PFSK-1 (cell line): Measurements from ENCODE around the gene ABCC1.

Source experiments
- FOXP2 ChIP-seq: optimal IDR thresholded peaks from 2 replicates; pipeline ENCODE3; 2011; ENCODE audit warnings: borderline replicate concordance, control low read depth, inconsistent platforms; ENCODE audit not compliant: insufficient read depth; ENCODE audit errors: extremely low read length, extremely low read depth
- POLR2AphosphoS5 ChIP-seq: IDR thresholded peaks from 2 replicates; pipeline ENCODE4 v1.6.1; 2012; ENCODE audit warnings: low read depth, mild to moderate bottlenecking, control low read depth, low read length, moderate library complexity
- SIN3A ChIP-seq: IDR thresholded peaks from 2 replicates; pipeline ENCODE4 v1.6.1; 2012; ENCODE audit warnings: mild to moderate bottlenecking, low read length, moderate library complexity, borderline replicate concordance; ENCODE audit not compliant: insufficient read depth
- TAF1 ChIP-seq: IDR thresholded peaks from 2 replicates; pipeline ENCODE4 v1.6.1; 2012; ENCODE audit warnings: low read length, control low read depth, borderline replicate concordance; ENCODE audit not compliant: insufficient read depth
- TF ChIP-seq, protein P1 (sequence below), 2 experiments: IDR thresholded peaks; 2 replicates each; pipeline versions ENCODE4 v1.6.1 to v1.8.0; 2011 to 2012; ENCODE audit warnings: low read depth in 2 of 2, low read length in 2 of 2, control low read depth in 1 of 2, inconsistent platforms in 1 of 2, mild to moderate bottlenecking in 1 of 2, moderate library complexity in 1 of 2; ENCODE audit not compliant: insufficient read depth in 1 of 2

The ABCC1 gene

DNA sequence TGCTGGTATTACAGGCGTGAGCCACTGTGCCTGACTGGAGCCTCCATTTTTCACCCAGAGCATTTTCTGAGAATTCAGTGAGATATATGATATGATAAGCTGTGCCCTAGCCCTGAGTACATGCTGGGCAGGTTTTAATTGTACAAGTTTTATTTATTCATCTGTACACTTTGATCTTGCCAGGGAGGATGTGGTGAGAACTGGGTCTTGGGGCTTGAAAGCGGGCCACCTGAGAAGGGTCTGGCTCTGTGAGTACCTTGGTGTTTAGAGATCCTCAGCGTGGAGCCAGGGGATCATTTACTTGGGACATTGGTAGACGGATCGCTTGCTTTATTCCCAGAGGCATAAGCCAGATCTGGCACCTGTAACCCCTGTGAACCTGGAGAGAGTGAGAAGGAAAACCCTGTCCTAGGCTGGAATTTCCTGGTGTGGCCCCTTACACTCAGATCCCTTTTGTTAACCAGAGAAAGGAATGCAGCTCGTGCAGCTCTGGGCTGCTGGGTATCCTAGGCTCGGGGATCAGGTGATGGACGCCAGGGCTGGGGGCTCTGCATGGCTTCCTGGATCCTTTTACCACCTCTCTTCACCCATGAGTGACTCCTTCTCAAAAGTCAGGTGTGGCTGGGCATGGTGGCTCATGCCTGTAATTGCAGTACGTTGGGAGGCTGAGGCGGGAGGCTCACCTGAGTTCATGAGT lies 91.9 kb downstream of the ABCC1 start:
- TF ChIP-seq TAF1 (no peak), POLR2AphosphoS5 (no peak), SIN3A (no peak), FOXP2 (no peak)
- TF ChIP-seq, protein P1, sequence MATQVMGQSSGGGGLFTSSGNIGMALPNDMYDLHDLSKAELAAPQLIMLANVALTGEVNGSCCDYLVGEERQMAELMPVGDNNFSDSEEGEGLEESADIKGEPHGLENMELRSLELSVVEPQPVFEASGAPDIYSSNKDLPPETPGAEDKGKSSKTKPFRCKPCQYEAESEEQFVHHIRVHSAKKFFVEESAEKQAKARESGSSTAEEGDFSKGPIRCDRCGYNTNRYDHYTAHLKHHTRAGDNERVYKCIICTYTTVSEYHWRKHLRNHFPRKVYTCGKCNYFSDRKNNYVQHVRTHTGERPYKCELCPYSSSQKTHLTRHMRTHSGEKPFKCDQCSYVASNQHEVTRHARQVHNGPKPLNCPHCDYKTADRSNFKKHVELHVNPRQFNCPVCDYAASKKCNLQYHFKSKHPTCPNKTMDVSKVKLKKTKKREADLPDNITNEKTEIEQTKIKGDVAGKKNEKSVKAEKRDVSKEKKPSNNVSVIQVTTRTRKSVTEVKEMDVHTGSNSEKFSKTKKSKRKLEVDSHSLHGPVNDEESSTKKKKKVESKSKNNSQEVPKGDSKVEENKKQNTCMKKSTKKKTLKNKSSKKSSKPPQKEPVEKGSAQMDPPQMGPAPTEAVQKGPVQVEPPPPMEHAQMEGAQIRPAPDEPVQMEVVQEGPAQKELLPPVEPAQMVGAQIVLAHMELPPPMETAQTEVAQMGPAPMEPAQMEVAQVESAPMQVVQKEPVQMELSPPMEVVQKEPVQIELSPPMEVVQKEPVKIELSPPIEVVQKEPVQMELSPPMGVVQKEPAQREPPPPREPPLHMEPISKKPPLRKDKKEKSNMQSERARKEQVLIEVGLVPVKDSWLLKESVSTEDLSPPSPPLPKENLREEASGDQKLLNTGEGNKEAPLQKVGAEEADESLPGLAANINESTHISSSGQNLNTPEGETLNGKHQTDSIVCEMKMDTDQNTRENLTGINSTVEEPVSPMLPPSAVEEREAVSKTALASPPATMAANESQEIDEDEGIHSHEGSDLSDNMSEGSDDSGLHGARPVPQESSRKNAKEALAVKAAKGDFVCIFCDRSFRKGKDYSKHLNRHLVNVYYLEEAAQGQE (IDR thresholded peaks at IDR 0.05; ENCODE audit: insufficient read depth in 1 of 2, low read depth in 2 of 2, low read length in 2 of 2): no peak

DNA sequence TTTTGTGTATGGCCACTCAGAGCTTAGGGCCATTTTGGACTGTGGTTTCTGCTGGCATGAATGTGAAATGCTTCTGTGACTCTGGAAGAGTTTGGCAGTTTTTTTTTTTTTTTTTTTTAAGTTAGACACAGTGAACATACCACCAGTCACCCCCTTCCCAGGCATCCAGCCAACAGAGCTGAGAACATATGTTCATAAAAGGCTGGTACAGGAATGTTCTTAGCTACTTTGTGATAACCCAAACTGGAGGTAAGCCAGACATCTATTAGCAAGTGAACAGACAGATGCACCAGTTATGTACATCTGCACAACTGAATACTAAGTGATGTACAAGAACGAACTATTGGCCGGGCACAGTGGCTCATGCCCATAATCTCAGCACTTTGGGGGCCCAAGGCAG lies 92.7 kb downstream of the ABCC1 start:
- TF ChIP-seq SIN3A (no peak), FOXP2 (no peak), TAF1 (no peak), POLR2AphosphoS5 (no peak)
- TF ChIP-seq, protein P1 (IDR thresholded peaks at IDR 0.05; ENCODE audit: insufficient read depth in 1 of 2, low read depth in 2 of 2, low read length in 2 of 2): no peak

DNA sequence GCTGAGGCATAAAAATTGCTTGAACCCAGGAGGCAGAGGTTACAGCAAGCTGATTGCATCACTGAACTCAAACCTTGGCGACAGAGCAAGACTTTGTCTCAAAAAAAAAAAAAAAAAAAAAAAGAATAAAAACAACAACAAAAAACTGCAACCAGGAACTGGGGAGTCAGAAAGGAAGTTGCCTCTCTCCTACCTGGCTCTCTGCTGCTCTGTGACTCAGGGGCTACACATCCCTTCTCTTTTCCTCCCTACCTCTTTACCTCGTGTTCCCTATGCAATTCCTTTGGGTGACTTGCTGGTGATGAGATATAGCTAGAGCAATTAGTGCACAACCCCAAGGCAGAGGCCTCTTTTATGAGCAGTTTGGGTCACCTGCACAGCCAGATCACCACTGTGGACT lies 95.9 kb downstream of the ABCC1 start:
- no peak for TF ChIP-seq POLR2AphosphoS5
- TF ChIP-seq FOXP2: no peak
- TF ChIP-seq, protein P1 (IDR thresholded peaks at IDR 0.05; ENCODE audit: insufficient read depth in 1 of 2, low read depth in 2 of 2, low read length in 2 of 2): no peak
- no peak for TF ChIP-seq SIN3A
- TF ChIP-seq TAF1: no peak

DNA sequence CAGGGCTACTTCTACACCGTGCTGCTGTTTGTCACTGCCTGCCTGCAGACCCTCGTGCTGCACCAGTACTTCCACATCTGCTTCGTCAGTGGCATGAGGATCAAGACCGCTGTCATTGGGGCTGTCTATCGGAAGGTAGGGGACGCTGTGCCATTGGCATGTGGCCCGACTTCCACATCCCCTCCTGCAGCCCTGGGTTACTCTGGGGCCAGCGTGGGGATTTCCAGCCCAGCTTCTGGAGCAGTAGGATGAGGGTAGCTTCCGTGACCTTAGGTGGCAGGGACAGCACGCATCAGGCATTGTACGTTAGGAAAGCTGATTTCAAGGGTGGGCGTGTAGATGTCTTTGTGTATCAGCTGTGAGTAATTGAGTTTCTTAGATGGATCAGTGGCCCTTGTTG lies 96.5 kb downstream of the ABCC1 start:
- TF ChIP-seq TAF1 (no peak), FOXP2 (no peak), POLR2AphosphoS5 (no peak), SIN3A (no peak)
- TF ChIP-seq, protein P1 (IDR thresholded peaks at IDR 0.05; ENCODE audit: insufficient read depth in 1 of 2, low read depth in 2 of 2, low read length in 2 of 2): no peak
